Subcutaneous adipose tissue (tissue), 4 donors: ENCODE results near the gene DAB2IP. TPM values are rescaled to one million over a fixed set of nuclear protein-coding genes. Genes with fewer than 3 reads are reported as not detected.

ENCODE experiments used
- CTCF ChIP-seq: fragments of 450-650 bp; IDR thresholded peaks from one replicate; pipeline ENCODE4 v1.5.1; 2016; ENCODE audit warnings: low read depth, mild to moderate bottlenecking, control low read depth, antibody characterized with exemption, moderate library complexity
- total RNA-seq, 4 donors: library from RNA; depleted of rRNA; stranded (reverse); fragments of >200 nt; gene quantifications; one replicate each; pipeline ENCODE4 v1.1.0, GENCODE V29; 2016

DAB2IP gene
- total RNA-seq, 4 donors from 2014 or later = 6.3 to 57.5 (median 32.8) TPM

GRCh38 chr9:121619545-121620324 is 31.7 kb upstream of the DAB2IP start:
- no peak for TF ChIP-seq CTCF

- no peak for TF ChIP-seq CTCF
These were observed 31.1 kb upstream of the DAB2IP start for GRCh38 chr9:121620325-121620673.

GRCh38 chr9:121620777-121621449 is 30.5 kb upstream of the DAB2IP start:
- TF ChIP-seq CTCF = no peak

GRCh38 chr9:121622387-121623203 is 28.8 kb upstream of the DAB2IP start:
- TF ChIP-seq CTCF = no peak

GRCh38 chr9:121625590-121625989 is 25.8 kb upstream of the DAB2IP start:
- no peak for TF ChIP-seq CTCF

GRCh38 chr9:121626012-121626411 is 25.4 kb upstream of the DAB2IP start:
- TF ChIP-seq CTCF = no peak

- no peak for TF ChIP-seq CTCF
These were observed 24.0 kb upstream of the DAB2IP start for GRCh38 chr9:121627427-121627826.
